SK-N-SH (cell line): Measurements from ENCODE around the gene HSPH1. TPM values are rescaled to one million over a fixed set of nuclear protein-coding genes. Genes with fewer than 3 reads are reported as not detected.

Experiments
- CTCF ChIA-PET: fragments of 300-600, 350-600 bp; formaldehyde crosslinking; extraction: SDS; loops from one replicate; lab custom pipeline; 2021; lab: Yijun Ruan, JAX
- POLR2A ChIA-PET: fragments of 350-600 bp; sonication (Branson Sonifier 250); formaldehyde crosslinking; extraction: SDS; loops from one replicate; lab custom pipeline; 2020; ENCODE audit warnings: antibody characterized with exemption, inconsistent platforms; lab: Yijun Ruan, JAX
- DNase-seq: peaks from one replicate; pipeline ENCODE4 v3.0.0; 2012
- H2AFZ ChIP-seq: fragments of 200-600 bp; sonication (generic); 2 replicates; pipeline ENCODE4 v1.8.1; 2016; ENCODE audit warnings: antibody characterized with exemption, mild to moderate bottlenecking, low read depth
- H3F3A ChIP-seq: fragments of 200-600 bp; sonication (generic); replicated peaks from 2 replicates; pipeline ENCODE3; 2016; ENCODE audit warnings: antibody characterized with exemption, mild to moderate bottlenecking; ENCODE audit not compliant: insufficient read depth
- H3K27ac ChIP-seq, 2 experiments: fragments of 200-500 bp in 1 of 2; fragments of 200-600 bp in 1 of 2; sonication (Bioruptor generic) in 1 of 2; sonication (generic), shearing (Covaris generic) in 1 of 2; 2 replicates each; pipeline versions ENCODE4 v1.5.1 to v1.6.1; 2014 to 2016; ENCODE audit warnings: low read depth in 2 of 2, inconsistent platforms in 1 of 2, low read length in 1 of 2, mild to moderate bottlenecking in 1 of 2, mixed read lengths in 1 of 2
- H3K27me3 ChIP-seq: fragments of 200-600 bp; sonication (generic), shearing (Covaris generic); 2 replicates; pipeline ENCODE4 v1.6.1; 2016; ENCODE audit warnings: mixed run types; ENCODE audit not compliant: insufficient read depth
- H3K36me3 ChIP-seq, 2 experiments: fragments of 200-500 bp in 1 of 2; fragments of 200-600 bp in 1 of 2; sonication (Bioruptor generic) in 1 of 2; sonication (generic) in 1 of 2; replicated peaks in 1 of 2; 2 replicates each; pipeline versions ENCODE3 to v1.5.1; 2014 to 2016; ENCODE audit warnings: low read length in 1 of 2, mild to moderate bottlenecking in 1 of 2; ENCODE audit not compliant: insufficient read depth in 2 of 2, control insufficient read depth in 1 of 2
- H3K4me1 ChIP-seq, 2 experiments: fragments of 200-500 bp in 1 of 2; fragments of 200-600 bp in 1 of 2; sonication (Bioruptor generic) in 1 of 2; sonication (generic), shearing (Covaris generic) in 1 of 2; 2 replicates each; pipeline versions ENCODE4 v1.5.1 to v1.6.1; 2014 to 2016; ENCODE audit warnings: low read depth in 1 of 2, low read length in 1 of 2, mixed run types in 1 of 2; ENCODE audit not compliant: insufficient read depth in 2 of 2, control insufficient read depth in 1 of 2
- H3K4me2 ChIP-seq: fragments of 200-600 bp; sonication (generic), shearing (Covaris generic); 2 replicates; pipeline ENCODE4 v1.6.1; 2017; ENCODE audit warnings: mixed run types
- H3K4me3 ChIP-seq, 2 experiments: fragments of 200-500 bp in 1 of 2; fragments of 200-600 bp in 1 of 2; sonication (Bioruptor generic) in 1 of 2; sonication (generic), shearing (Covaris generic) in 1 of 2; 2 replicates each; pipeline versions ENCODE4 v1.5.1 to v1.8.1; 2014 to 2016; ENCODE audit warnings: low read depth in 2 of 2, inconsistent platforms in 1 of 2, low read length in 1 of 2, mild to moderate bottlenecking in 1 of 2, mixed read lengths in 1 of 2, moderate library complexity in 1 of 2
- H3K79me2 ChIP-seq: fragments of 200-600 bp; sonication (generic); 2 replicates; pipeline ENCODE4 v1.8.1; 2017; ENCODE audit warnings: mild to moderate bottlenecking; ENCODE audit not compliant: insufficient read depth
- H3K9ac ChIP-seq: fragments of 200-600 bp; sonication (generic); 2 replicates; pipeline ENCODE4 v1.6.1; 2017; ENCODE audit warnings: mixed run types
- H3K9me2 ChIP-seq: fragments of 200-600 bp; sonication (generic); 2 replicates; pipeline ENCODE4 v1.6.1; 2017; ENCODE audit warnings: mixed run types
- H3K9me3 ChIP-seq: fragments of 200-600 bp; sonication (generic); 2 replicates; pipeline ENCODE4 v1.6.1; 2017; ENCODE audit warnings: mixed run types, mild to moderate bottlenecking, moderate library complexity
- H4K20me1 ChIP-seq: fragments of 200-600 bp; sonication (generic); 2 replicates; pipeline ENCODE4 v1.6.1; 2017; ENCODE audit warnings: mild to moderate bottlenecking, mixed run types; ENCODE audit not compliant: insufficient read depth
- EP300 ChIP-seq, 2 experiments: IDR thresholded peaks; 2 replicates each; pipeline versions ENCODE4 v1.4.0 to v1.6.1; 2012; ENCODE audit warnings: borderline replicate concordance in 1 of 2, low read depth in 1 of 2, low read length in 1 of 2
- EZH2phosphoT487 ChIP-seq: fragments of 200-600 bp; sonication (generic); IDR thresholded peaks from 2 replicates; pipeline ENCODE4 v1.6.1; 2017; ENCODE audit warnings: low read depth, mixed run types, mild to moderate bottlenecking, antibody characterized with exemption, moderate library complexity, borderline replicate concordance
- FOSL2 ChIP-seq: IDR thresholded peaks from 2 replicates; pipeline ENCODE4 v1.4.0; 2012; ENCODE audit warnings: low read depth, mild to moderate bottlenecking, moderate library complexity, borderline replicate concordance
- FOXJ3 ChIP-seq: sonication (generic); formaldehyde crosslinking; IDR thresholded peaks from 2 replicates; pipeline ENCODE4 v1.5.1; 2020; ENCODE audit warnings: mild to moderate bottlenecking, missing genetic modification reagents
- FOXM1 ChIP-seq: IDR thresholded peaks from 2 replicates; pipeline ENCODE4 v1.4.0; 2012; ENCODE audit warnings: low read depth, mild to moderate bottlenecking
- GABPA ChIP-seq: IDR thresholded peaks from 2 replicates; pipeline ENCODE4 v1.4.0; 2012; ENCODE audit warnings: low read depth, mild to moderate bottlenecking
- GATA2 ChIP-seq: sonication (generic); formaldehyde crosslinking; IDR thresholded peaks from 2 replicates; pipeline ENCODE4 v1.5.0; 2020; ENCODE audit warnings: mild to moderate bottlenecking, missing genetic modification reagents
- MXI1 ChIP-seq: IDR thresholded peaks from 2 replicates; pipeline ENCODE4 v1.6.1; 2012; ENCODE audit warnings: mild to moderate bottlenecking, low read depth, low read length, improper control_type of control experiment
- NFIC ChIP-seq: IDR thresholded peaks from 2 replicates; pipeline ENCODE4 v1.4.0; 2012; ENCODE audit warnings: borderline replicate concordance
- NRF1 ChIP-seq: IDR thresholded peaks from 2 replicates; pipeline ENCODE4 v1.6.1; 2012; ENCODE audit warnings: low read depth, mild to moderate bottlenecking, low read length
- RAD21 ChIP-seq: IDR thresholded peaks from 2 replicates; pipeline ENCODE4 v1.6.1; 2012; ENCODE audit warnings: mild to moderate bottlenecking, low read length
- RFX5 ChIP-seq: IDR thresholded peaks from 2 replicates; pipeline ENCODE4 v1.6.1; 2012; ENCODE audit warnings: mild to moderate bottlenecking, improper control_type of control experiment, low read length
- RXRA ChIP-seq: IDR thresholded peaks from 2 replicates; pipeline ENCODE4 v1.4.0; 2012; ENCODE audit warnings: low read depth, mild to moderate bottlenecking, borderline replicate concordance
- TAF1 ChIP-seq: IDR thresholded peaks from 2 replicates; pipeline ENCODE4 v1.6.1; 2012; ENCODE audit warnings: low read depth, mild to moderate bottlenecking, low read length, moderate library complexity, borderline replicate concordance
- TCF12 ChIP-seq: IDR thresholded peaks from 2 replicates; pipeline ENCODE4 v1.4.0; 2012
- TEAD4 ChIP-seq: IDR thresholded peaks from 2 replicates; pipeline ENCODE4 v1.4.0; 2012; ENCODE audit warnings: mild to moderate bottlenecking, borderline replicate concordance; ENCODE audit not compliant: insufficient read depth
- YY1 ChIP-seq: IDR thresholded peaks from 2 replicates; pipeline ENCODE4 v1.4.0; 2012; ENCODE audit warnings: low read depth, mild to moderate bottlenecking
- WGBS: methylation state at CpG from one replicate; pipeline ENCODE4 v1.1.6; 2017; ENCODE audit warnings: low lambda C conversion rate; 5-methylcytosine and 5-hydroxymethylcytosine counted together
- polyA plus RNA-seq, 3 experiments: library from polyadenylated mRNA; depleted of rRNA; stranded (reverse); fragments of >200 nt; gene quantifications; 2 replicates each; pipeline ENCODE4 v1.2.3, GENCODE V29; 2012
- TF ChIP-seq, protein P1 (sequence below): IDR thresholded peaks from 2 replicates; pipeline ENCODE4 v1.6.1; 2012; ENCODE audit warnings: mild to moderate bottlenecking, low read depth, low read length, moderate library complexity
- TF ChIP-seq, protein P2 (sequence below): fragments of 200-600 bp; sonication (generic); IDR thresholded peaks from 2 replicates; pipeline ENCODE4 v1.6.1; 2017; ENCODE audit warnings: antibody characterized with exemption, mild to moderate bottlenecking, moderate library complexity
- TF ChIP-seq, protein P3 (sequence below): IDR thresholded peaks from 2 replicates; pipeline ENCODE4 v1.4.0; 2012; ENCODE audit warnings: low read depth, borderline replicate concordance
- TF ChIP-seq, protein P4 (sequence below): IDR thresholded peaks from 2 replicates; pipeline ENCODE4 v1.4.0; 2012; ENCODE audit warnings: low read depth, borderline replicate concordance

HSPH1 gene
- polyA plus RNA-seq, 1 of the 3 experiments (the other 2 are of a cell fraction) = 32.8 TPM

DNA sequence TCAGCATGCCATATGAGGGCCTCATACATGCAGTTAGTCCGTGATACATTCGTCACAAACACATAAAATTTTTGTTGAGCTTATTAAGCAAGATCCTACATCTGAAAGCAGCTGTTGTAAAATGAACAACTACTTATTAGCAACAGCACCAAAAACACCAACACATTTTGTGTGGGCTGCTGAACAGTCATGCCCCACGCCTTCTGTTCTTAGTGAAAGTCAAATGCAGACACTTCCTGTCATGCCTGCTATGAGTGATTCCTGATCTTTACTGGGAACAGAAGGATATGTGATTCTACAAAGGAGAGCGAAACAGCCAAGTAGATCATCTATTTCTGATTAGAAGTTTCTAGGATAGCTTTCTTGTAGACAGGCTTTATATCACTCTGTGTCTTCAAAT lies 33.9 kb upstream of the HSPH1 start:
- no peaks in the 10 kb centered on the region for H3K36me3 ChIP-seq
- H3K27ac ChIP-seq = no peak overlapping the region
- no peak overlapping the region for H3K4me3 ChIP-seq
- H3K9me2 ChIP-seq = no peaks in the 10 kb centered on the region
- no peaks in the 10 kb centered on the region for H4K20me1 ChIP-seq
- no peaks in the 10 kb centered on the region; the same call in 1 of the 2 replicates for H3K79me2 ChIP-seq
- WGBS = 100% methylated on average over 4 of the region's 4 CpGs
- H3F3A ChIP-seq = peaks cover 4% of the 10 kb centered on the region
- no peak overlapping the region for H3K9ac ChIP-seq
- H3K9me3 ChIP-seq = no peaks in the 10 kb centered on the region
- H2AFZ ChIP-seq = no peak overlapping the region
- no peaks in the 10 kb centered on the region; a peak in 2 of 4 replicates for H3K4me1 ChIP-seq
- ChIA-PET CTCF (interaction anchor here (0.8 to 1.8 kb wide), 3 partner anchors 41 to 602 kb away, joined by 3 to 10 read pairs (median 4); no protein-coding TSS in a partner anchor), POLR2A (no interaction called here)
- H3K27me3 ChIP-seq = no peaks in the 10 kb centered on the region
- no peak overlapping the region for H3K4me2 ChIP-seq
- TF ChIP-seq RAD21 (no peak), MXI1 (no peak)
- no peak for DNase-seq

DNA sequence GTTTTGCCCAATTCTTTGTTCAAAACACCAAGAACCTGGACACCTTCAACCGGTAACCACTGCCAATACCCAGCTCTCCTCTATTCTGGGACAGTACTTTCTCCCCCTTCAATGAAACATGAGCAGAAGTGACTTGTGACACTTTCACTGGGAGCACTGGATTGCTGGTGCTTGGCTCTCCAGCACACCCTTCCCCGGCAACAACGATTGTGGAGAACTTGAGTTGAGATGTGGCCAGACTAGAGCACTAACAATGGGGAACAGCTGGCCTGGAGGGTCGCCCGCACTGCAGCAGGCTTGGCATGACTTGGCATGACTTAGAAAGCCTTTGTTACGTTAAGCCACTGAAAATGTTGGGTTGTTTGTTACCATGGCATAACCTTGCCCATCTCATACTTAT lies 30.6 kb upstream of the HSPH1 start:
- no peak overlapping the region for H3K27ac ChIP-seq
- H3K9ac ChIP-seq = no peak overlapping the region
- no peaks in the 10 kb centered on the region for H3K9me2 ChIP-seq
- H3K4me3 ChIP-seq = no peak overlapping the region
- no peaks in the 10 kb centered on the region for H3K9me3 ChIP-seq
- no peaks in the 10 kb centered on the region for H3K79me2 ChIP-seq
- H3K4me1 ChIP-seq = no peaks in the 10 kb centered on the region
- no peaks in the 10 kb centered on the region for H3F3A ChIP-seq
- CTCF ChIA-PET = interaction anchor here (0.9 to 1.6 kb wide), 2 partner anchors 44 to 232 kb away, joined by 3 to 5 read pairs; no protein-coding TSS in a partner anchor
- DNase-seq = no peak
- 84% methylated on average over 3 of the region's 6 CpGs for WGBS
- no peak overlapping the region for H2AFZ ChIP-seq
- H4K20me1 ChIP-seq = no peaks in the 10 kb centered on the region
- H3K4me2 ChIP-seq = no peak overlapping the region
- POLR2A ChIA-PET = no interaction called here
- no peaks in the 10 kb centered on the region for H3K27me3 ChIP-seq
- no peaks in the 10 kb centered on the region for H3K36me3 ChIP-seq
- no peak for TF ChIP-seq TEAD4
- no peak for TF ChIP-seq GABPA
- TF ChIP-seq NFIC = no peak
- no peak for TF ChIP-seq RFX5
- TF ChIP-seq NRF1 = no peak
- TF ChIP-seq GATA2 (CRISPR knock-in tag) = no peak
- TF ChIP-seq EZH2phosphoT487 = no peak
- no peak for TF ChIP-seq RXRA
- TF ChIP-seq, protein P1, sequence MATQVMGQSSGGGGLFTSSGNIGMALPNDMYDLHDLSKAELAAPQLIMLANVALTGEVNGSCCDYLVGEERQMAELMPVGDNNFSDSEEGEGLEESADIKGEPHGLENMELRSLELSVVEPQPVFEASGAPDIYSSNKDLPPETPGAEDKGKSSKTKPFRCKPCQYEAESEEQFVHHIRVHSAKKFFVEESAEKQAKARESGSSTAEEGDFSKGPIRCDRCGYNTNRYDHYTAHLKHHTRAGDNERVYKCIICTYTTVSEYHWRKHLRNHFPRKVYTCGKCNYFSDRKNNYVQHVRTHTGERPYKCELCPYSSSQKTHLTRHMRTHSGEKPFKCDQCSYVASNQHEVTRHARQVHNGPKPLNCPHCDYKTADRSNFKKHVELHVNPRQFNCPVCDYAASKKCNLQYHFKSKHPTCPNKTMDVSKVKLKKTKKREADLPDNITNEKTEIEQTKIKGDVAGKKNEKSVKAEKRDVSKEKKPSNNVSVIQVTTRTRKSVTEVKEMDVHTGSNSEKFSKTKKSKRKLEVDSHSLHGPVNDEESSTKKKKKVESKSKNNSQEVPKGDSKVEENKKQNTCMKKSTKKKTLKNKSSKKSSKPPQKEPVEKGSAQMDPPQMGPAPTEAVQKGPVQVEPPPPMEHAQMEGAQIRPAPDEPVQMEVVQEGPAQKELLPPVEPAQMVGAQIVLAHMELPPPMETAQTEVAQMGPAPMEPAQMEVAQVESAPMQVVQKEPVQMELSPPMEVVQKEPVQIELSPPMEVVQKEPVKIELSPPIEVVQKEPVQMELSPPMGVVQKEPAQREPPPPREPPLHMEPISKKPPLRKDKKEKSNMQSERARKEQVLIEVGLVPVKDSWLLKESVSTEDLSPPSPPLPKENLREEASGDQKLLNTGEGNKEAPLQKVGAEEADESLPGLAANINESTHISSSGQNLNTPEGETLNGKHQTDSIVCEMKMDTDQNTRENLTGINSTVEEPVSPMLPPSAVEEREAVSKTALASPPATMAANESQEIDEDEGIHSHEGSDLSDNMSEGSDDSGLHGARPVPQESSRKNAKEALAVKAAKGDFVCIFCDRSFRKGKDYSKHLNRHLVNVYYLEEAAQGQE = no peak
- no peak for TF ChIP-seq FOXJ3 (CRISPR knock-in tag)
- no peak for TF ChIP-seq FOSL2
- TF ChIP-seq, protein P2, sequence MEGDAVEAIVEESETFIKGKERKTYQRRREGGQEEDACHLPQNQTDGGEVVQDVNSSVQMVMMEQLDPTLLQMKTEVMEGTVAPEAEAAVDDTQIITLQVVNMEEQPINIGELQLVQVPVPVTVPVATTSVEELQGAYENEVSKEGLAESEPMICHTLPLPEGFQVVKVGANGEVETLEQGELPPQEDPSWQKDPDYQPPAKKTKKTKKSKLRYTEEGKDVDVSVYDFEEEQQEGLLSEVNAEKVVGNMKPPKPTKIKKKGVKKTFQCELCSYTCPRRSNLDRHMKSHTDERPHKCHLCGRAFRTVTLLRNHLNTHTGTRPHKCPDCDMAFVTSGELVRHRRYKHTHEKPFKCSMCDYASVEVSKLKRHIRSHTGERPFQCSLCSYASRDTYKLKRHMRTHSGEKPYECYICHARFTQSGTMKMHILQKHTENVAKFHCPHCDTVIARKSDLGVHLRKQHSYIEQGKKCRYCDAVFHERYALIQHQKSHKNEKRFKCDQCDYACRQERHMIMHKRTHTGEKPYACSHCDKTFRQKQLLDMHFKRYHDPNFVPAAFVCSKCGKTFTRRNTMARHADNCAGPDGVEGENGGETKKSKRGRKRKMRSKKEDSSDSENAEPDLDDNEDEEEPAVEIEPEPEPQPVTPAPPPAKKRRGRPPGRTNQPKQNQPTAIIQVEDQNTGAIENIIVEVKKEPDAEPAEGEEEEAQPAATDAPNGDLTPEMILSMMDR = no peak
- TF ChIP-seq TCF12 = no peak
- no peak for TF ChIP-seq FOXM1
- no peak for TF ChIP-seq EP300 (IDR thresholded peaks at IDR 0.05; ENCODE audit: borderline replicate concordance in 1 of 2, low read depth in 1 of 2, low read length in 1 of 2)
- no peak for TF ChIP-seq TAF1
- TF ChIP-seq, protein P3, sequence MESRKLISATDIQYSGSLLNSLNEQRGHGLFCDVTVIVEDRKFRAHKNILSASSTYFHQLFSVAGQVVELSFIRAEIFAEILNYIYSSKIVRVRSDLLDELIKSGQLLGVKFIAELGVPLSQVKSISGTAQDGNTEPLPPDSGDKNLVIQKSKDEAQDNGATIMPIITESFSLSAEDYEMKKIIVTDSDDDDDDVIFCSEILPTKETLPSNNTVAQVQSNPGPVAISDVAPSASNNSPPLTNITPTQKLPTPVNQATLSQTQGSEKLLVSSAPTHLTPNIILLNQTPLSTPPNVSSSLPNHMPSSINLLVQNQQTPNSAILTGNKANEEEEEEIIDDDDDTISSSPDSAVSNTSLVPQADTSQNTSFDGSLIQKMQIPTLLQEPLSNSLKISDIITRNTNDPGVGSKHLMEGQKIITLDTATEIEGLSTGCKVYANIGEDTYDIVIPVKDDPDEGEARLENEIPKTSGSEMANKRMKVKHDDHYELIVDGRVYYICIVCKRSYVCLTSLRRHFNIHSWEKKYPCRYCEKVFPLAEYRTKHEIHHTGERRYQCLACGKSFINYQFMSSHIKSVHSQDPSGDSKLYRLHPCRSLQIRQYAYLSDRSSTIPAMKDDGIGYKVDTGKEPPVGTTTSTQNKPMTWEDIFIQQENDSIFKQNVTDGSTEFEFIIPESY = no peak
- TF ChIP-seq MXI1 = no peak
- TF ChIP-seq YY1 = no peak
- TF ChIP-seq, protein P4, sequence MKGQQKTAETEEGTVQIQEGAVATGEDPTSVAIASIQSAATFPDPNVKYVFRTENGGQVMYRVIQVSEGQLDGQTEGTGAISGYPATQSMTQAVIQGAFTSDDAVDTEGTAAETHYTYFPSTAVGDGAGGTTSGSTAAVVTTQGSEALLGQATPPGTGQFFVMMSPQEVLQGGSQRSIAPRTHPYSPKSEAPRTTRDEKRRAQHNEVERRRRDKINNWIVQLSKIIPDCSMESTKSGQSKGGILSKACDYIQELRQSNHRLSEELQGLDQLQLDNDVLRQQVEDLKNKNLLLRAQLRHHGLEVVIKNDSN = no peak
